RKO (cell line): ENCODE data around the gene MRPL14.
A peak's percentile ranks its signal among the peaks of the same experiment; 100 is the strongest.
"Not testable (repeated sequence)": the region's sequence is repeated elsewhere in the genome, so short reads cannot be mapped to it uniquely, and the experiment has no call there.

Experiments
- DNase-seq: peaks from one replicate; pipeline ENCODE4 v3.0.0-alpha.2; 2016; ENCODE audit warnings: low spot score

Gene MRPL14

DNA sequence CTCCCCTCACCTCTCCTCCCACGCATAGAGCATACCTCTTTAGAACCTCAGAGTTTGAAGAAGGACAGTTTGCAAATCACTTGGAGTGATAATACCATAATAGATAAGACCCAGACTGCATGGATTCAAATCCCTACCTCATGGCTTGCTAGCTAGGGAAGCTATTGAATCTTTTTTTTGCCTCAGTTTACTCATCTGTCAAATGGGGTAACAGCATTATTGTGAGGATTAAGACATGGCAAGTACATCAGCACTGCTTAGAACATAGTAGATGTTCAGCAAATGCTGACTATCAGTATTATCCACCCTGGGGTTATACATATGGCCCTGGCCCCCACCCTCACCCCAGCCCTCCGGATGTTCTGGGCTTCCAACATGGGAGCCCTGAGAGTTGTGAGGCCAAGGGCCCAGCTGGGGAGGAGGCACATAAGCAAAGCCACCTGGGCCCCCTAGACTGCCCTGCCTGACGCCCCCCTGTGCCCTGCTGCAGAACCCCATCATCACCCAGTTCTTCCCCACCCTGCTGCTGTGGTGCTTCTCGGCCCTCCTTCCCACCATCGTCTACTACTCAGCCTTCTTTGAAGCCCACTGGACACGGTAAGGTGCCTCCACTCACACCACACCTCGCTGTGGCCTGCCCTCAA, 22.2 kb upstream of the MRPL14 start:
- no peak for DNase-seq

GRCh38 chr6:44148306-44148705, 21.1 kb upstream of the MRPL14 start:
- DNase-seq, result no peak

DNA sequence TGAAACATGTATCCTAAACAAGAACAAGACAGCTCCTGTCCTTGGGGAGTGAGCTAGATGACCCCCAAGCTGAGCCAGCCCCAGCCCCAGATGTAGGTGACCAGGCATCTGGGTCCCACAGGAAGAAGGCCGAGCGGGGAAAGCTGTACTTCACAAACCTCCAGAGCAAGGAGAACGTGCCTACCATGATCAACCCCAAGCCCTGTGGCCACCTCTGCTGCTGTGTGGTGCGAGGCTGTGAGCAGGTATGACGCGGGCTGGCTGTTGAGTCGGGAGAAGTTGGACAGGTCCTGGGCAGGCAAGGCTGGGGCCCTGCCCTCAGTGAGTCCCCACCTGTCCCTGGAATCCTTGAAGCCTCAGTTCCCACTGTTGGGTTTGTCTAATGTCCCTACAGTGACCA, 20.0 kb upstream of the MRPL14 start:
- DNase-seq, result no peak

- DNase-seq, result no peak
Observed at GRCh38 chr6:44146685-44147084, 19.4 kb upstream of the MRPL14 start.

DNA sequence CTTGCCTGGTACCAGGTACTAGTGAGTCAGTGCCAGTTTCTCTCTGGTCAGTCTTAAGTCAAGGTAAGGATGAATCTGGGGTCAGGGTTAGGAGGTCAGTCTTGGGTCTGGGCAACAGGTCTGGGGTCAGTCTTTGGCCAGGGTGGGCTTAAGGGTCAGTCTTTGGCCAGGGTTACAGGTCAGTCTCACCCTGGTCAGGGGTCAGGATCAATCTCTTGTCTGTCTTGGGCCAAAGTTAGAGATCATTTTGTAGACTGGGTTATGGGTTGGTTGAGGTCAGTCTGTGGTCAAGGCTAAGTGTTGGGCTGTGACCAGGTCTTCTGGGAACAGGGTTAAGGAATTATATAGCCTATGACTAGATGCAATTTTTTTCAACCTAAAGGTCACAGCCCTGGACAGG, 18.6 kb upstream of the MRPL14 start:
- DNase-seq, result no peak

DNA sequence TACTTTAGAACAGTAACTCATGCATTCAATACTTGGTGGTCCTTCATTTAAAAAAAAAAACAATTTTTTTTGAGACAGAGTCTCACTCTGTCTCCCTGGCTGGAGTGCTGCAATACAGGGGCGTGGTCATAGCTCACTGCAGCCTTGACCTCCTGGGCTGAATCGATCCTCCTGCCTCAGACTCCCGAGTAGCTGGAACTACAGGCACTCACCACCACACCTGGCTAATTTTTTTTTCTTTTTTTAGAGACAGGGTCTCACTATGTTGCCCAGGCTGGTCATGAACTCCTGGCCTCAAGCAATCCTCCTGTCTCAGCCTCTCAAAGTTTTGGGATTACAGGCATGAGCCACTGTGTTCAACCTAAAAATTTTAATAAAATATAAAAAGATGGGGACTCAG, 17.3 kb upstream of the MRPL14 start:
- not testable (repeated sequence) for DNase-seq

GRCh38 chr6:44143731-44144130, 16.5 kb upstream of the MRPL14 start:
- no peak for DNase-seq

GRCh38 chr6:44142835-44143234, 15.6 kb upstream of the MRPL14 start:
- DNase-seq, result no peak

- no peak for DNase-seq
Observed at GRCh38 chr6:44139351-44139743, 12.1 kb upstream of the MRPL14 start.

DNA sequence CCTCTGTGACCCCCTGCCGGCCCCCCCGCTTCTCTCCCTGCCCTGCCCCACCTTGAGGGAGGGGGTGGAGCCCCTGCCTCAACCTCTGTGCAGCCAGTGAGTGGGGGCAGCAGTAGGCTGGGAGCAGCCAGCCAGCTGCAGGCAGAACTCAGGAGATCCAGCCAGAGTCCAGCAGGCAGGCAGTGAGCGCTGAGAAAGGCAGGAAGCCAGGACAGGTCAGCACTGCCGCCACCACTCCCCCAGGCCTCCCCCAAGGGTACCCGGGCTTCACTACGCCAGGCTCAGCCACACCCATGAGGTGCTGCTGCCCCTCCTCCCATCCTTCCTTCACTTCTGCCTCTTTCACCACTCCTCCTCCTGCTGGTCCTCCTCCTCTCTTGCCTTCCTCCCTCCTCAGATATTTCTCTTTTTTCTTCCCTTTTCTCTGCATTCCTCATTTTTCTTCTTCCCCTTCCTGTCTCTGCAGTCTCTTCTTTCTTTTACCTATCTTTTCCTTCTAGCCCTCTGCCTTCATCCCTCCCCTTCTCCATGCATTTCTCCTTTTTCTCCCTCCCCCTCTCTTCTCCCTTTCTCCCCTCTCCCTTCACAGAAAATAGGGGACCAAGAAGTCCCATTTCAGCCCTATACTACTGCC, 11.6 kb upstream of the MRPL14 start:
- no peak for DNase-seq

- no peak for DNase-seq
Observed at GRCh38 chr6:44135875-44136274, 8.6 kb upstream of the MRPL14 start.

DNA sequence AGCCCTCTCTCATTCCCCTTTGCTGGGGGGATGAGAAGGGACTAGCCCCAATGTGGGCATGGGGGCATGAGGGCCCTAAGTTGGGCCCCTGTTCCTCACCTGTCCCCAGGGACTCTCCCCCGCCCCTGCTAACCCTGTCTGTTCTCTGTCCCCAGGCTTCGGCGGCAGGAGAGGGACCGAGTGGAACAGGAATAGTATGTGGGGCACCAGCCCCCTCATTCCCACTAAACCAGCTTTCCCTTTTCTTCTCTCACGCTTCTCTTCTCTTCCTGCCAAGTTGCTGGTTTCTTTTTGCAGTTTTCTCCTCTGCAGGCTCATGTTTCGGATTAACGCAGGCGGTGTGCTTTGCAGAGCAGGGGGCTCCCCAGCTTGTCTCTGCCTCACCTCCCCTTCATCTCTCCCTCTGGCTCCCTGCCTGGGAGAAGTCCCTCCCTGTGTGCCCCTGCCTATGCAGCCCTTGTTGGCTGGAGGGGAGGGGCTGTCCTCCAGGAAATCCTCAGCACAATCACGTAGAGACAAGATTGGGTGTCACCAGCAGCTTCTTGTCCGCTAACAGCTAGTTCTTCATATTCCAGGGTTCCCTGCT, 8.0 kb upstream of the MRPL14 start:
- DNase-seq, result no peak

GRCh38 chr6:44133981-44134711, 6.9 kb upstream of the MRPL14 start:
- DNase-seq, result no peak

DNA sequence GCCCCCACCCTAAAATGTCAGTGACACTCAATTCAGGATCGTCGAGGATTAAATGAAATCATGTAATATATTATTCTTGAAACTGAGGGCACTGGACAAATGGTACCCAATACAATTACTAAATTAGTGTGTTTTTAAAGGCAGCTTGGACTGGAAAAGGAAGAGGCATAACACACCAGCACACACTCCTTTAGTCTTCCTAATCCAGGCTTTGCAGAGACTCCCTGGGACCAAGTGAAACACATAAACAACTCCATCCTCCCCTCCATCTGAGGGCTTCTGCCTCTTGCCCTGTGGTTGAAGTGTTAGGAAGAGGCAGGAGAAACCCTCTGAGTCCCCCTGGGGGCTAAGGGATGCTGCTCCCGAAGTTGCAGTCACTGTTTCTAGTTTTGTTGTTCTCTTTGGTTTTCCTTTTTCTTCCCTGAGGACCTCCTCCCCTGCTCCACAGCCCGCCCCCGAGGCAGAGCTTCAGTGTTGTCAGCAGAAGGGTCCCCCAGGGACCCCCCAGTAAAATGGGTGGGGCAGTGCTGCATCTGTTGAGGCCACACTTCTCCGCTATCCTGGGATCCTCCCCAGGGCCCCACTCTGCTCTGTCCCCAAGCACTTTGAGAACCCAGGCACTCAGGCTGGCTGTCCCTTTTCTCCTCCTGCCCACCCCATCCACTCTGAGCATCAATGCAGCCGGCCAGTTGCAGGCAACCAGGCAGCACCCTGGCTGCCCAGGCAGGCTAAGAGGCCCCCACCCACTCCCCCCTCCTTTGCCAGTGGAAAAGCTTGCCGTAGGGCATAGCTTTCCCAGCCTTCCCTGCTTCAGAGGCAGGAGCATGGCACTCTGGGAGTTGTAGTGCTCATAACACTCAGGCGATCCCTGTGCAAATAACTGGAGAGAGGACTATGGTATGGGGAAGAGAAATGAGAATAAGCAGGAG, 6.0 kb upstream of the MRPL14 start:
- DNase-seq, result peak; percentile 30

DNA sequence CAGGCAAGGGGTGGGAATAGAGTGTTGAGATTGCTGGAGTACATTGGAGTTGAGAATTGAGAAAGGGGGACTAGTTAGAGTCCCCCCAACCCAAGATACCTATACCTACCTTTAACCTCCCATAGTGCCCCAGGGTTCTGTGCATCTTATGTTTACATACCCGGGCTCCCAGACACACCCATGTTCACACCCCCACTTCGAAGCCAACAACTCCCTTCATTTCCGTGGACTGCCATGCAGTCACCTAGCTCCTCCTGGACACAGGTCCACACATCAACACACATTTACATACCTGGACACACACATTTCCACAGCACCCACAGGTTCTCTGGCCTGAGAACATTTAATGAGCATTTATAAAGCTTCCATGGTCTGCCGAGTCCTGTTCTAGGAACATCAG, 5.2 kb upstream of the MRPL14 start:
- no peak for DNase-seq

- DNase-seq, result no peak
Observed at GRCh38 chr6:44131892-44132291, 4.6 kb upstream of the MRPL14 start.

DNA sequence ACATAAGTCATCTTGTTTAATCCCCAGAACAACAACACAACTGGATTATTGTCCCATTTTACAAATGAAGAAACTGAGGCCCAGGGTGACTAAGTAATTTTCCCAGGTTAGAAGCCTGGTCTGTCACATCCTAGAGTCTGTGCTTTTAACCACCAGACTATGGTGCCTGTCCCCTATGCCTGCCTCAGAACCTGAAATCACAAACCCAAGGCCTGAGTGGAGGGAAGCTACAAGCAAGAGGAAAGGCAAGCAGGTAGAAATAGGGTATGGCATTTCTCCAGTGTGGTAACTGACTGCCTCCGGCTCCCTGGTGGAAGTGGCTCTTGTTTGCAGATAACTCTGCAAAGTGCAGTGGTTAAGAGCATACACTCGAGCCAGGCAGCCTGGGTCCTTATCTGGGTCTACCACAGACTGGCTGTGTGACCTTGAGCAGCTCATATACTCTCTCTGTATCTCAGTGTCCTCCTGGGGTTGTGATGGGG, 2.6 kb upstream of the MRPL14 start:
- no peak for DNase-seq

DNA sequence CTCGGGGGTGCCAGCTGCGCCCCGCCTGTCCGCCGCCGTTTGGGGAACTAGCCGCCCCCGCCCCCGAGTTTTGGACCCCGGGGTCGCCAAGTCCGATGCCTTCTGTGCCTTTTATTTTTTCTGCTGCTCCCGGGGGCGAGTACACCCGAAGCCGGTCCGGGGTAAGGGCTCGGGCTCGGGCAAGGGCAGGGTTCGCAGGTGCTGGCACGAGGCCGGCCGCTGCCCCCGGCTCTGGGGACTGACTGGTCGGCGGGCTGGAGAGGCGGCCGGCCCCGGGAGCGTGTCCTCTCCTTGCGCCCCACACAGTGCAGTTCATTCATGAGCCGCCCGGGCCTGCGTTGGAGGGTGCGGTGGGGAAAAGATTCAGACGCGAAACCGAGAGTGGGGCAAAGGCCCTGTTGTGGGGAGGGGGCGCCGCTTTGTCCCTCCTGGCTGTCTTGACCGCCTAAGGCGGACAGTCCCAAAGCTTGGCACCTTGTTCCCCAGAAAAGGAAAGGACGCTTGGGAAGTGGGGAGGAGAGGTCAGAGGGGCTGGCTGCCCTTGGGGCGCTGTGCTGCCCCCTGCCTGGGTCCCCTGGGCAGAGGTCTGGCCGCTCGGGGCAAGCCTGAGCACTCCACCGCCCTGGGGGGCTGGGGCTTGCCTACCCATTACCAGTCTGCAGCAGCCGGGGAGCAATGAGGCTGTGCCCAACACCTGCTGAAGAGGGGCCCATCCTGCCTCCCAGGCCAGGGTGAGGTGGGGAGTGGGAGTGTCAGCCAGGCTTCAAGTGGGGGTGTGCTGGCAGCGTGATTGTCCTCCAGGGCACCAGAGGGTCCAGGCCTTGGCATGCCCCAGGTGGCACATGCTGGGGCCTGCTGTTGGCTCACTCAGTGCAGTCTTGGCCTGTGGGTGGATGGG, 1.0 kb upstream of the MRPL14 start:
- peak; percentile 62 for DNase-seq

DNA sequence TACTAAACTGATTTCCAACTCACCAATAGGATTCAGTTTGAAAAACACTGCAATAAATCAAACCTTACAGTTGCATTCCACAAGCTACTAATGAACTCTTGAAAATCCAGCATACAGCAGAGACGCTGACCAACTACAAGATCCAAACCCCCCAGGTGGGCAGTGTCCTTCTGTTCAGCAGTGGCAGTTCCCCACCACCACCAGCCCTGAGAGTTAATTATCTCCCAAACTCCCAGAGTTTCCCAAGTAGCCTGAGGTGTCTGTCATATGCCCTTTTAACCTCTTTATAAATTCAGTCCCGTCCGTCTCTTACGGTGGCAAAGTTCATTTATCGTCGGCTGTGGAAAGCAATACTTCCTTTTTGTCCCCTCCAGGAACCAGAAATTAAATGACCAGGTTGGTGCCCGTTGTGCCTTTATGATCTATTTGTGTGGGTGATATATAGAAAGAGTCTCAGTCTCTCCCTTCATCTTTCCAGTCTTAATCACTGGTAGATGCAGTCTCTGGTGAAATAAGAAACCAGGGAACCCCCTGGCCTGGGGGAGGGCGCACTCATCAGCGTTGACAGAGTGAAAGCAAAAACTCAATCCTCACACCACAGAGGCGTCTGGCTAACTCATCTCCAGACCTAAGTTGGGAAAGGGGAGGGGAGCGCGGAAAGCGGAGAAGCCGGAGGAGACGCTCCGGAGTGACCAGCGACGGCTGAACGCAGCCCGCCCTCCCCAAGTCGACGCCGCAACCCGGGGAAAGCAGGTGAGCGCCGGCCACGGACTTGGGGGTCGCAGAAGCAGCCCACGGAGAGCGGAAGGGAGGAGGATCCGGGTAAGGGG, 717 bp downstream of the MRPL14 start:
- DNase-seq, result peak; percentile 80

DNA sequence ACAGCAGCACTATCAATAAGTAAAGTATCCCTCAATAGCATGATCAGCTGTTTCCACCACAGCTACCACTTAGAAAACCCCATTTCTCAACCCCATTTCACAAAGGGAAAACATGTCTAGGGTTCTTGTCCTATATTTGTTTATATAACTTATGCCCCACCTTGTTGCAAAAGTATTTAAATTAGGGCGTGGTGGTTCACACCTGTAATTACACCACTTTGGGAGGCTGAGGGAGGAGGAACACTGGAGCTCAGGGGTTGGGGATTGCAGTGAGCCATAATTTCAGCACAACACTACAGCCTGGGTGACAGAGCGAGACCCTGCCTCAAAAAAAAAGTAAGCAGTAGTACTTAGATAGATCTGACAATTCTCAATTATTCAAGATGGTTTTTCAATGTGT, 3.7 kb downstream of the MRPL14 start:
- no peak for DNase-seq
